ENCODE measurements around the gene MEPE.

DNA sequence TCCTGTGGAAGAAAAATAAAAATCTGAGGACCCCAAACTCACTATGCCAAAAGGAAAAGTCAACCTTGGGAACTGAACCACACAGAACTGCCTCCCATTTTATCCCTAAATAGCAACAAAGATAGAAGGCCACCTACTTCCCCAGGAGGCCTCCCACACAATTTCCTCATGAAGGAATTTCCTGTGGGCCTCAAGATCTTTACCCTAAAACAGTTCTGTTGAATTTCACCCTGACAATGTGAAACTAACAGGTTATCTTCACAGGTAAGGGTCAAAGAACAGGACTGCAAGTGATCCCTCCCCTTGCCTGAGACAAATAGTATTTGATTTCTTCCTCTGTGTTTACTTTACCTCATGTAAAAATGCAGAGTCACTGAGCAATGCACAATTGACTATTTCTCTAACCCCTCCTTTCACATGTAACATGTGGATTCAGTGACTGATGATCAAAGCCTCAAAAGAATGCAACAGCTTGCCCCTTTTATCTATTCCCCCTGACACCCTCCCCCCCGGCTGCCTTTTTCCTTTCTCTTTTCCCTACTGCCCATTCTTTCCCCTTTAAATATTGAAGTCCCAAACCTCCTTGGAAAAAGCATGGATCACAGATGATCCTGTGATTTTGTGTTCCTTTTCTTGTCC, 33.3 kb downstream of the MEPE start:
- TF ChIP-seq, protein P1, sequence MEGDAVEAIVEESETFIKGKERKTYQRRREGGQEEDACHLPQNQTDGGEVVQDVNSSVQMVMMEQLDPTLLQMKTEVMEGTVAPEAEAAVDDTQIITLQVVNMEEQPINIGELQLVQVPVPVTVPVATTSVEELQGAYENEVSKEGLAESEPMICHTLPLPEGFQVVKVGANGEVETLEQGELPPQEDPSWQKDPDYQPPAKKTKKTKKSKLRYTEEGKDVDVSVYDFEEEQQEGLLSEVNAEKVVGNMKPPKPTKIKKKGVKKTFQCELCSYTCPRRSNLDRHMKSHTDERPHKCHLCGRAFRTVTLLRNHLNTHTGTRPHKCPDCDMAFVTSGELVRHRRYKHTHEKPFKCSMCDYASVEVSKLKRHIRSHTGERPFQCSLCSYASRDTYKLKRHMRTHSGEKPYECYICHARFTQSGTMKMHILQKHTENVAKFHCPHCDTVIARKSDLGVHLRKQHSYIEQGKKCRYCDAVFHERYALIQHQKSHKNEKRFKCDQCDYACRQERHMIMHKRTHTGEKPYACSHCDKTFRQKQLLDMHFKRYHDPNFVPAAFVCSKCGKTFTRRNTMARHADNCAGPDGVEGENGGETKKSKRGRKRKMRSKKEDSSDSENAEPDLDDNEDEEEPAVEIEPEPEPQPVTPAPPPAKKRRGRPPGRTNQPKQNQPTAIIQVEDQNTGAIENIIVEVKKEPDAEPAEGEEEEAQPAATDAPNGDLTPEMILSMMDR (IDR thresholded peaks at IDR 0.05; ENCODE audit: poor library complexity, severe bottlenecking): no peak
- no peak for TF ChIP-seq POLR2AphosphoS5 (IDR thresholded peaks at IDR 0.05)
- TF ChIP-seq TAF1 (IDR thresholded peaks at IDR 0.05; ENCODE audit: low read depth): no peak
